ENCODE measurements around the gene FAM193A.

Gene FAM193A

DNA sequence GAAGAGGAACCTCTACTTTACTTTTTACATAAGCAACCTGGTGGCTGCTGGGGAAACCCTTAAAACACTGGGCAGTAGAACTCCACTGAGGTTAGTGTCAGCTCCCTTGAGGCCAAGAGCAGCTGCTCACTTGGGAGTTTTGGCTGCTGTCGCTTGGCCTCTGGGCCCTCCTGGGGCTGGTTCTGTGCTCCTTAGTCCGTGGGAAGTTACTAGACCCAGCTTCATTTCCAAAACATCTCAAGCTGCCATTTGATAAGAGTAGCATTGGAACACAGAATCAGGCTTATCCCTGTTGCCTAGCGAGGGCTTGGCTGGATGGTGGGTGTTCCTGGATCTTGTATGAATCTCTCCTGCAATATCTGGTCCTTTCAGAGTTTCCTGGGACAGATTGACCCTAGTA lies 41.5 kb upstream of the FAM193A start:
- Histone ChIP-seq H3K27ac (replicated peaks) (no peak overlapping the region), H3K27me3 (ENCODE audit: insufficient read depth, poor library complexity, severe bottlenecking) (no peaks in the 10 kb centered on the region), H3K4me3 (replicated peaks; ENCODE audit: insufficient read depth, low read length) (no peak overlapping the region)
- TF ChIP-seq, protein P1, sequence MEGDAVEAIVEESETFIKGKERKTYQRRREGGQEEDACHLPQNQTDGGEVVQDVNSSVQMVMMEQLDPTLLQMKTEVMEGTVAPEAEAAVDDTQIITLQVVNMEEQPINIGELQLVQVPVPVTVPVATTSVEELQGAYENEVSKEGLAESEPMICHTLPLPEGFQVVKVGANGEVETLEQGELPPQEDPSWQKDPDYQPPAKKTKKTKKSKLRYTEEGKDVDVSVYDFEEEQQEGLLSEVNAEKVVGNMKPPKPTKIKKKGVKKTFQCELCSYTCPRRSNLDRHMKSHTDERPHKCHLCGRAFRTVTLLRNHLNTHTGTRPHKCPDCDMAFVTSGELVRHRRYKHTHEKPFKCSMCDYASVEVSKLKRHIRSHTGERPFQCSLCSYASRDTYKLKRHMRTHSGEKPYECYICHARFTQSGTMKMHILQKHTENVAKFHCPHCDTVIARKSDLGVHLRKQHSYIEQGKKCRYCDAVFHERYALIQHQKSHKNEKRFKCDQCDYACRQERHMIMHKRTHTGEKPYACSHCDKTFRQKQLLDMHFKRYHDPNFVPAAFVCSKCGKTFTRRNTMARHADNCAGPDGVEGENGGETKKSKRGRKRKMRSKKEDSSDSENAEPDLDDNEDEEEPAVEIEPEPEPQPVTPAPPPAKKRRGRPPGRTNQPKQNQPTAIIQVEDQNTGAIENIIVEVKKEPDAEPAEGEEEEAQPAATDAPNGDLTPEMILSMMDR (IDR thresholded peaks at IDR 0.05; ENCODE audit: insufficient read depth, low read length), result no peak
- TF ChIP-seq POLR2AphosphoS5 (IDR thresholded peaks at IDR 0.05; ENCODE audit: low read depth) (no peak), SPI1 (IDR thresholded peaks at IDR 0.05; ENCODE audit: borderline replicate concordance, low read depth) (no peak)
- DNase-seq (ENCODE audit: low read depth in 1 of 2, low spot score in 1 of 2), result no peak

GRCh38 chr4:2497324-2497723 lies 39.1 kb upstream of the FAM193A start:
- DNase-seq (ENCODE audit: low read depth in 1 of 2, low spot score in 1 of 2), result no peak
- no peak overlapping the region for H3K27ac ChIP-seq (replicated peaks)
- TF ChIP-seq GABPA (IDR thresholded peaks at IDR 0.05; ENCODE audit: low read depth), result no peak
- TF ChIP-seq POLR2AphosphoS5 (IDR thresholded peaks at IDR 0.05; ENCODE audit: low read depth), result no peak
- TF ChIP-seq, protein P1 (IDR thresholded peaks at IDR 0.05; ENCODE audit: insufficient read depth, low read length), result no peak
- TF ChIP-seq, protein P2, sequence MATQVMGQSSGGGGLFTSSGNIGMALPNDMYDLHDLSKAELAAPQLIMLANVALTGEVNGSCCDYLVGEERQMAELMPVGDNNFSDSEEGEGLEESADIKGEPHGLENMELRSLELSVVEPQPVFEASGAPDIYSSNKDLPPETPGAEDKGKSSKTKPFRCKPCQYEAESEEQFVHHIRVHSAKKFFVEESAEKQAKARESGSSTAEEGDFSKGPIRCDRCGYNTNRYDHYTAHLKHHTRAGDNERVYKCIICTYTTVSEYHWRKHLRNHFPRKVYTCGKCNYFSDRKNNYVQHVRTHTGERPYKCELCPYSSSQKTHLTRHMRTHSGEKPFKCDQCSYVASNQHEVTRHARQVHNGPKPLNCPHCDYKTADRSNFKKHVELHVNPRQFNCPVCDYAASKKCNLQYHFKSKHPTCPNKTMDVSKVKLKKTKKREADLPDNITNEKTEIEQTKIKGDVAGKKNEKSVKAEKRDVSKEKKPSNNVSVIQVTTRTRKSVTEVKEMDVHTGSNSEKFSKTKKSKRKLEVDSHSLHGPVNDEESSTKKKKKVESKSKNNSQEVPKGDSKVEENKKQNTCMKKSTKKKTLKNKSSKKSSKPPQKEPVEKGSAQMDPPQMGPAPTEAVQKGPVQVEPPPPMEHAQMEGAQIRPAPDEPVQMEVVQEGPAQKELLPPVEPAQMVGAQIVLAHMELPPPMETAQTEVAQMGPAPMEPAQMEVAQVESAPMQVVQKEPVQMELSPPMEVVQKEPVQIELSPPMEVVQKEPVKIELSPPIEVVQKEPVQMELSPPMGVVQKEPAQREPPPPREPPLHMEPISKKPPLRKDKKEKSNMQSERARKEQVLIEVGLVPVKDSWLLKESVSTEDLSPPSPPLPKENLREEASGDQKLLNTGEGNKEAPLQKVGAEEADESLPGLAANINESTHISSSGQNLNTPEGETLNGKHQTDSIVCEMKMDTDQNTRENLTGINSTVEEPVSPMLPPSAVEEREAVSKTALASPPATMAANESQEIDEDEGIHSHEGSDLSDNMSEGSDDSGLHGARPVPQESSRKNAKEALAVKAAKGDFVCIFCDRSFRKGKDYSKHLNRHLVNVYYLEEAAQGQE (IDR thresholded peaks at IDR 0.05; ENCODE audit: insufficient replicate concordance, low read depth), result no peak
- no peak for TF ChIP-seq SPI1 (IDR thresholded peaks at IDR 0.05; ENCODE audit: borderline replicate concordance, low read depth)
- H3K27me3 ChIP-seq (ENCODE audit: insufficient read depth, poor library complexity, severe bottlenecking), result no peaks in the 10 kb centered on the region
- H3K4me3 ChIP-seq (replicated peaks; ENCODE audit: insufficient read depth, low read length), result no peak overlapping the region

DNA sequence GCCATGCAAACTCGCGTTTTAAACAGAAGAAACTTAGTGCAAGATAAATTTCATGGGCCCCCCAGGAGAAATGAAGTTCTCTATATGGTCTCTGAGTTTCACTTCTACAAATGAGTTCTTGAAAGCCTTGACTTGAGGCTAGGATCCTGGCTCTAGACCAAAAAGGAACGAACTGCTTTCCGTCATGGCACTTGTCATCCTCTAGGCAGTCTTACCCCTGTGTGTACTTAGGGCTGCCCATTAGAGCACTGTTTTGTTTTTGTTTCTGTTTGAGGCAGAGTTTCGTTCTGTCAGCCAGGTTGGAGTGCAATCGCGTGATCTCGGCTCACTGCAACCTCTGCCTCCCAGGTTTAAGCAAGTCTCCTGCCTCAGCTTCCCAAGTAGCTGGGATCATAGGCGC lies 38.5 kb upstream of the FAM193A start:
- DNase-seq (ENCODE audit: low read depth in 1 of 2, low spot score in 1 of 2), result no peak
- no peaks in the 10 kb centered on the region for H3K27me3 ChIP-seq (ENCODE audit: insufficient read depth, poor library complexity, severe bottlenecking)
- H3K4me3 ChIP-seq (replicated peaks; ENCODE audit: insufficient read depth, low read length), result no peak overlapping the region
- TF ChIP-seq POLR2AphosphoS5 (IDR thresholded peaks at IDR 0.05; ENCODE audit: low read depth), result no peak
- TF ChIP-seq, protein P2 (IDR thresholded peaks at IDR 0.05; ENCODE audit: insufficient replicate concordance, low read depth), result no peak
- no peak for TF ChIP-seq GABPA (IDR thresholded peaks at IDR 0.05; ENCODE audit: low read depth)
- TF ChIP-seq SPI1 (IDR thresholded peaks at IDR 0.05; ENCODE audit: borderline replicate concordance, low read depth), result no peak
- no peak overlapping the region for H3K27ac ChIP-seq (replicated peaks)

- TF ChIP-seq SPI1 (IDR thresholded peaks at IDR 0.05; ENCODE audit: borderline replicate concordance, low read depth) (no peak), POLR2AphosphoS5 (IDR thresholded peaks at IDR 0.05; ENCODE audit: low read depth) (no peak), GABPA (IDR thresholded peaks at IDR 0.05; ENCODE audit: low read depth) (no peak)
- TF ChIP-seq, protein P1 (IDR thresholded peaks at IDR 0.05; ENCODE audit: insufficient read depth, low read length), result no peak
- TF ChIP-seq, protein P2 (IDR thresholded peaks at IDR 0.05; ENCODE audit: insufficient replicate concordance, low read depth), result no peak
- Histone ChIP-seq H3K4me3 (replicated peaks; ENCODE audit: insufficient read depth, low read length) (no peak overlapping the region), H3K27ac (replicated peaks) (no peak overlapping the region), H3K27me3 (ENCODE audit: insufficient read depth, poor library complexity, severe bottlenecking) (no peaks in the 10 kb centered on the region)
- DNase-seq (ENCODE audit: low read depth in 1 of 2, low spot score in 1 of 2), result no peak
Observed at GRCh38 chr4:2500547-2500946, 35.9 kb upstream of the FAM193A start.
